HepG2 (cell line): Measurements from ENCODE around the gene NR4A2. TPM values are rescaled to one million over a fixed set of nuclear protein-coding genes. Genes with fewer than 3 reads are reported as not detected.

Experiments
- AHR ChIP-seq: IDR thresholded peaks from 2 replicates; pipeline ENCODE4 v1.6.1; 2018; ENCODE audit warnings: missing genetic modification reagents, missing compliant biosample characterization
- CBX2 ChIP-seq, 2 experiments: fragments of 200-600 bp in 1 of 2; sonication (generic); formaldehyde crosslinking in 1 of 2; IDR thresholded peaks; 2 replicates each; pipeline versions ENCODE4 v1.7.0 to v1.8.1; 2018 to 2022; ENCODE audit warnings: low read depth in 2 of 2, low read length in 1 of 2, mild to moderate bottlenecking in 1 of 2, missing genetic modification reagents in 1 of 2
- FOXM1 ChIP-seq: sonication (generic); formaldehyde crosslinking; IDR thresholded peaks from 2 replicates; pipeline ENCODE4 v1.5.0; 2020; ENCODE audit warnings: missing genetic modification reagents
- FOXO4 ChIP-seq: sonication (generic); formaldehyde crosslinking; conservative IDR thresholded peaks from 2 replicates; pipeline ENCODE4 v1.8.1; 2023; ENCODE audit warnings: missing genetic modification reagents
- IRX3 ChIP-seq: sonication (generic); formaldehyde crosslinking; IDR thresholded peaks from 2 replicates; pipeline ENCODE4 v1.8.1; 2023; ENCODE audit warnings: mild to moderate bottlenecking, low read depth, missing genetic modification reagents, borderline replicate concordance
- MXD4 ChIP-seq: IDR thresholded peaks from 2 replicates; pipeline ENCODE4 v1.6.1; 2016; ENCODE audit warnings: mild to moderate bottlenecking, missing biosample characterization, missing genetic modification reagents
- RARA ChIP-seq: IDR thresholded peaks from 2 replicates; pipeline ENCODE4 v1.6.1; 2016; ENCODE audit warnings: missing genetic modification reagents, missing compliant biosample characterization
- RELA ChIP-seq: sonication (generic); formaldehyde crosslinking; IDR thresholded peaks from 2 replicates; pipeline ENCODE4 v1.4.0; 2020; ENCODE audit warnings: missing genetic modification reagents
- RNF2 ChIP-seq: fragments of 450-650 bp; conservative IDR thresholded peaks from 2 replicates; pipeline ENCODE4 v1.6.1; 2016; ENCODE audit warnings: low read depth
- ZFP37 ChIP-seq: sonication (generic); formaldehyde crosslinking; IDR thresholded peaks from 2 replicates; pipeline ENCODE4 v1.4.0; 2020; ENCODE audit warnings: missing genetic modification reagents, borderline replicate concordance
- ZFP91 ChIP-seq: sonication (generic); formaldehyde crosslinking; IDR thresholded peaks from 2 replicates; pipeline ENCODE4 v1.9.0; 2022; ENCODE audit warnings: missing genetic modification reagents, mild to moderate bottlenecking, borderline replicate concordance
- ZKSCAN1 ChIP-seq: fragments of 150-350 bp; IDR thresholded peaks from 2 replicates; pipeline ENCODE4 v1.6.1; 2014; ENCODE audit warnings: low read length
- ZNF136 ChIP-seq: sonication (generic); formaldehyde crosslinking; IDR thresholded peaks from 2 replicates; pipeline ENCODE4 v1.8.1; 2022; ENCODE audit warnings: low read depth, mild to moderate bottlenecking, moderate library complexity, missing genetic modification reagents
- ZNF383 ChIP-seq: sonication (generic); formaldehyde crosslinking; IDR thresholded peaks from 2 replicates; pipeline ENCODE4 v1.4.0; 2020; ENCODE audit warnings: missing genetic modification reagents, mild to moderate bottlenecking, borderline replicate concordance
- ZNF556 ChIP-seq: sonication (generic); formaldehyde crosslinking; IDR thresholded peaks from 2 replicates; pipeline ENCODE4 v1.4.0; 2020; ENCODE audit warnings: mild to moderate bottlenecking, missing genetic modification reagents, borderline replicate concordance
- ZNF557 ChIP-seq: sonication (generic); formaldehyde crosslinking; IDR thresholded peaks from 2 replicates; pipeline ENCODE4 v1.4.0; 2020; ENCODE audit warnings: missing genetic modification reagents
- ZNF775 ChIP-seq: sonication (generic); formaldehyde crosslinking; IDR thresholded peaks from 2 replicates; pipeline ENCODE4 v1.4.0; 2020; ENCODE audit warnings: missing genetic modification reagents, mild to moderate bottlenecking, moderate library complexity, borderline replicate concordance
- ZNF776 ChIP-seq: sonication (generic); formaldehyde crosslinking; IDR thresholded peaks from 2 replicates; pipeline ENCODE4 v1.4.0; 2020; ENCODE audit warnings: mild to moderate bottlenecking, missing genetic modification reagents
- polyA plus RNA-seq, 8 experiments: library from polyadenylated mRNA; depleted of rRNA in 3 of 8; stranded (reverse) in 7 of 8; unstranded in 1 of 8; fragments of >200 nt; fragmentation: Illumina TruSeq in 4 of 8; extraction: Trizol in 4 of 8; gene quantifications; 2 replicates each; pipeline versions ENCODE4 v1.2.1 to v1.2.3, GENCODE V29; 2011 to 2016; ENCODE audit warnings: low read depth in 4 of 8, missing spikeins in 1 of 8, mixed read lengths in 1 of 8; ENCODE audit not compliant: insufficient read depth in 1 of 8
- total RNA-seq, 5 experiments: library from RNA; depleted of rRNA; stranded (reverse); fragments of >200 nt; fragmentation: Illumina TruSeq; extraction: Trizol; gene quantifications; 2 replicates each; pipeline ENCODE4 v1.2.3, GENCODE V29; 2016; ENCODE audit warnings: low read depth in 1 of 5
- TF ChIP-seq, protein P1 (sequence below): sonication (generic); formaldehyde crosslinking; IDR thresholded peaks from 2 replicates; pipeline ENCODE4 v1.5.1; 2020; ENCODE audit warnings: mild to moderate bottlenecking, moderate library complexity, missing genetic modification reagents
- TF ChIP-seq, protein P2 (sequence below): sonication (generic); formaldehyde crosslinking; IDR thresholded peaks from 2 replicates; pipeline ENCODE4 v1.4.0; 2020; ENCODE audit warnings: missing genetic modification reagents, borderline replicate concordance

The NR4A2 gene
- total and polyA plus RNA-seq, 2 of the 13 experiments (the other 11 are each of a cell fraction or from before 2014, with no cell fraction given), result not detected

- TF ChIP-seq FOXO4 (CRISPR knock-in tag), result no peak
- TF ChIP-seq ZFP91 (CRISPR knock-in tag), result peak; percentile 28; the same call in 1 of the 2 replicates
- TF ChIP-seq ZNF556 (CRISPR knock-in tag), result 0 out of 2 replicates have a peak, but pooled peaks have one; percentile 28
- TF ChIP-seq ZNF775 (CRISPR knock-in tag), result no peak
- no peak for TF ChIP-seq ZKSCAN1
- no peak for TF ChIP-seq ZNF557 (CRISPR knock-in tag)
- TF ChIP-seq RELA (CRISPR knock-in tag), result no peak
- TF ChIP-seq AHR (CRISPR knock-in tag), result no peak
- TF ChIP-seq ZFP37, result no peak
- TF ChIP-seq ZNF136 (CRISPR knock-in tag), result no peak
- no peak for TF ChIP-seq CBX2 (IDR thresholded peaks at IDR 0.05; ENCODE audit: low read depth, low read length)
- peak; percentile 80; the same call in 1 of the 2 replicates for TF ChIP-seq CBX2 (CRISPR knock-in tag; IDR thresholded peaks at IDR 0.05; ENCODE audit: low read depth)
- no peak for TF ChIP-seq FOXM1 (CRISPR knock-in tag)
- TF ChIP-seq ZNF776 (CRISPR knock-in tag), result peak; percentile 33; the same call in 1 of the 2 replicates
- no peak for TF ChIP-seq IRX3
- TF ChIP-seq ZNF383 (CRISPR knock-in tag), result no peak
- TF ChIP-seq, protein P1, sequence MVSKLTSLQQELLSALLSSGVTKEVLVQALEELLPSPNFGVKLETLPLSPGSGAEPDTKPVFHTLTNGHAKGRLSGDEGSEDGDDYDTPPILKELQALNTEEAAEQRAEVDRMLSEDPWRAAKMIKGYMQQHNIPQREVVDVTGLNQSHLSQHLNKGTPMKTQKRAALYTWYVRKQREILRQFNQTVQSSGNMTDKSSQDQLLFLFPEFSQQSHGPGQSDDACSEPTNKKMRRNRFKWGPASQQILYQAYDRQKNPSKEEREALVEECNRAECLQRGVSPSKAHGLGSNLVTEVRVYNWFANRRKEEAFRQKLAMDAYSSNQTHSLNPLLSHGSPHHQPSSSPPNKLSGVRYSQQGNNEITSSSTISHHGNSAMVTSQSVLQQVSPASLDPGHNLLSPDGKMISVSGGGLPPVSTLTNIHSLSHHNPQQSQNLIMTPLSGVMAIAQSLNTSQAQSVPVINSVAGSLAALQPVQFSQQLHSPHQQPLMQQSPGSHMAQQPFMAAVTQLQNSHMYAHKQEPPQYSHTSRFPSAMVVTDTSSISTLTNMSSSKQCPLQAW (CRISPR knock-in tag), result no peak
- TF ChIP-seq MXD4 (CRISPR knock-in tag), result no peak
- no peak for TF ChIP-seq RARA (CRISPR knock-in tag)
- TF ChIP-seq, protein P2, sequence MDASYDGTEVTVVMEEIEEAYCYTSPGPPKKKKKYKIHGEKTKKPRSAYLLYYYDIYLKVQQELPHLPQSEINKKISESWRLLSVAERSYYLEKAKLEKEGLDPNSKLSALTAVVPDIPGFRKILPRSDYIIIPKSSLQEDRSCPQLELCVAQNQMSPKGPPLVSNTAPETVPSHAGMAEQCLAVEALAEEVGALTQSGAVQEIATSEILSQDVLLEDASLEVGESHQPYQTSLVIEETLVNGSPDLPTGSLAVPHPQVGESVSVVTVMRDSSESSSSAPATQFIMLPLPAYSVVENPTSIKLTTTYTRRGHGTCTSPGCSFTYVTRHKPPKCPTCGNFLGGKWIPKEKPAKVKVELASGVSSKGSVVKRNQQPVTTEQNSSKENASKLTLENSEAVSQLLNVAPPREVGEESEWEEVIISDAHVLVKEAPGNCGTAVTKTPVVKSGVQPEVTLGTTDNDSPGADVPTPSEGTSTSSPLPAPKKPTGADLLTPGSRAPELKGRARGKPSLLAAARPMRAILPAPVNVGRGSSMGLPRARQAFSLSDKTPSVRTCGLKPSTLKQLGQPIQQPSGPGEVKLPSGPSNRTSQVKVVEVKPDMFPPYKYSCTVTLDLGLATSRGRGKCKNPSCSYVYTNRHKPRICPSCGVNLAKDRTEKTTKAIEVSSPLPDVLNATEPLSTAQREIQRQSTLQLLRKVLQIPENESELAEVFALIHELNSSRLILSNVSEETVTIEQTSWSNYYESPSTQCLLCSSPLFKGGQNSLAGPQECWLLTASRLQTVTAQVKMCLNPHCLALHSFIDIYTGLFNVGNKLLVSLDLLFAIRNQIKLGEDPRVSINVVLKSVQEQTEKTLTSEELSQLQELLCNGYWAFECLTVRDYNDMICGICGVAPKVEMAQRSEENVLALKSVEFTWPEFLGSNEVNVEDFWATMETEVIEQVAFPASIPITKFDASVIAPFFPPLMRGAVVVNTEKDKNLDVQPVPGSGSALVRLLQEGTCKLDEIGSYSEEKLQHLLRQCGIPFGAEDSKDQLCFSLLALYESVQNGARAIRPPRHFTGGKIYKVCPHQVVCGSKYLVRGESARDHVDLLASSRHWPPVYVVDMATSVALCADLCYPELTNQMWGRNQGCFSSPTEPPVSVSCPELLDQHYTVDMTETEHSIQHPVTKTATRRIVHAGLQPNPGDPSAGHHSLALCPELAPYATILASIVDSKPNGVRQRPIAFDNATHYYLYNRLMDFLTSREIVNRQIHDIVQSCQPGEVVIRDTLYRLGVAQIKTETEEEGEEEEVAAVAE (CRISPR knock-in tag), result no peak
- TF ChIP-seq RNF2, result 0 out of 2 replicates have a peak, but pooled peaks have one; percentile 27
Observed at GRCh38 chr2:156332534-156333273, at the start of gene NR4A2 (continued).
